HEK293 (cell line): ENCODE results near the gene ZNF536.

Experiments used
- CTCF ChIP-seq: fragments of 450-650 bp; formaldehyde crosslinking; IDR thresholded peaks from 2 replicates; pipeline ENCODE4 v1.5.1; 2016; ENCODE audit warnings: missing biosample characterization, missing genetic modification characterization
- SP2 ChIP-seq: fragments of 450-650 bp; formaldehyde crosslinking; IDR thresholded peaks from 2 replicates; pipeline ENCODE4 v1.5.1; 2016; ENCODE audit warnings: missing biosample characterization, missing genetic modification characterization
- ZBTB1 ChIP-seq: fragments of 450-650 bp; formaldehyde crosslinking; IDR thresholded peaks from 2 replicates; pipeline ENCODE4 v1.5.1; 2016; ENCODE audit warnings: missing biosample characterization, missing genetic modification characterization
- ZBTB21 ChIP-seq: fragments of 450-650 bp; formaldehyde crosslinking; IDR thresholded peaks from 2 replicates; pipeline ENCODE4 v1.5.1; 2017; ENCODE audit warnings: missing biosample characterization, missing genetic modification characterization
- ZFP3 ChIP-seq: fragments of 450-650 bp; formaldehyde crosslinking; IDR thresholded peaks from 2 replicates; pipeline ENCODE4 v1.5.1; 2016; ENCODE audit warnings: low read depth, missing biosample characterization, missing genetic modification characterization
- ZNF23 ChIP-seq: fragments of 450-650 bp; formaldehyde crosslinking; IDR thresholded peaks from 2 replicates; pipeline ENCODE4 v1.5.1; 2016; ENCODE audit warnings: missing biosample characterization, missing genetic modification characterization, borderline replicate concordance
- ZNF274 ChIP-seq, 2 experiments: fragments of 200-500 bp in 1 of 2; fragments of 450-650 bp in 1 of 2; sonication (Bioruptor generic) in 1 of 2; formaldehyde crosslinking in 1 of 2; IDR thresholded peaks; 2 replicates each; pipeline versions ENCODE4 v1.5.1 to v1.6.1; 2014 to 2016; ENCODE audit warnings: borderline replicate concordance in 1 of 2, inconsistent platforms in 1 of 2, low read length in 1 of 2, missing biosample characterization in 1 of 2, missing genetic modification characterization in 1 of 2
- ZNF830 ChIP-seq: fragments of 450-650 bp; IDR thresholded peaks from 2 replicates; pipeline ENCODE4 v1.5.0; 2018; ENCODE audit warnings: missing biosample characterization, missing genetic modification characterization, low read depth, mild to moderate bottlenecking, moderate library complexity
- TF ChIP-seq, protein P1 (sequence below): fragments of 450-650 bp; formaldehyde crosslinking; IDR thresholded peaks from 2 replicates; pipeline ENCODE4 v1.5.1; 2016; ENCODE audit warnings: missing biosample characterization, missing genetic modification characterization

DNA sequence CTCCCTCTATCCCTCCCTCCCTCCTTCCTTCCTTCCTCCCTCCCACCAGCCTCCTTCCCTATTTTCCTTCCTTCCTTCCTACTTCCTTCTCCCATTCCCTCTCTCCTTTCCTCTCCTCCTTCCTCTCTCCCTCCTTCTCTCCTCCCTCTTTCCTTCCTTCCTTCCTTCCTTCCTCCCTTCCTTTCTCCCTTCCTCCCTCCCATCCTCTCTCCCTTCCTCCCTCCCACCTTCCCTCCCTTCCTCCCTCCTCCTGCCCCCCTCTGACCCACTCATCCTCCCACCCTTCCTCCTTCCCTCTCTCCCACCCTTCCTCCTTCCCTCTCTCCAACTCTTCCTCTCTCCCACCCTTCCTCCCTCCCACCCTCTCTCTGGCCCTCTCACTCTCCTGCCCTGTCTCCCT is 132.1 kb downstream of the ZNF536 start:
- TF ChIP-seq, protein P1, sequence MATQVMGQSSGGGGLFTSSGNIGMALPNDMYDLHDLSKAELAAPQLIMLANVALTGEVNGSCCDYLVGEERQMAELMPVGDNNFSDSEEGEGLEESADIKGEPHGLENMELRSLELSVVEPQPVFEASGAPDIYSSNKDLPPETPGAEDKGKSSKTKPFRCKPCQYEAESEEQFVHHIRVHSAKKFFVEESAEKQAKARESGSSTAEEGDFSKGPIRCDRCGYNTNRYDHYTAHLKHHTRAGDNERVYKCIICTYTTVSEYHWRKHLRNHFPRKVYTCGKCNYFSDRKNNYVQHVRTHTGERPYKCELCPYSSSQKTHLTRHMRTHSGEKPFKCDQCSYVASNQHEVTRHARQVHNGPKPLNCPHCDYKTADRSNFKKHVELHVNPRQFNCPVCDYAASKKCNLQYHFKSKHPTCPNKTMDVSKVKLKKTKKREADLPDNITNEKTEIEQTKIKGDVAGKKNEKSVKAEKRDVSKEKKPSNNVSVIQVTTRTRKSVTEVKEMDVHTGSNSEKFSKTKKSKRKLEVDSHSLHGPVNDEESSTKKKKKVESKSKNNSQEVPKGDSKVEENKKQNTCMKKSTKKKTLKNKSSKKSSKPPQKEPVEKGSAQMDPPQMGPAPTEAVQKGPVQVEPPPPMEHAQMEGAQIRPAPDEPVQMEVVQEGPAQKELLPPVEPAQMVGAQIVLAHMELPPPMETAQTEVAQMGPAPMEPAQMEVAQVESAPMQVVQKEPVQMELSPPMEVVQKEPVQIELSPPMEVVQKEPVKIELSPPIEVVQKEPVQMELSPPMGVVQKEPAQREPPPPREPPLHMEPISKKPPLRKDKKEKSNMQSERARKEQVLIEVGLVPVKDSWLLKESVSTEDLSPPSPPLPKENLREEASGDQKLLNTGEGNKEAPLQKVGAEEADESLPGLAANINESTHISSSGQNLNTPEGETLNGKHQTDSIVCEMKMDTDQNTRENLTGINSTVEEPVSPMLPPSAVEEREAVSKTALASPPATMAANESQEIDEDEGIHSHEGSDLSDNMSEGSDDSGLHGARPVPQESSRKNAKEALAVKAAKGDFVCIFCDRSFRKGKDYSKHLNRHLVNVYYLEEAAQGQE, result no peak
- no peak for TF ChIP-seq ZNF274 (IDR thresholded peaks at IDR 0.05; ENCODE audit: low read length)
- no peak for TF ChIP-seq ZNF274 (tag by site-specific recombination; IDR thresholded peaks at IDR 0.05; ENCODE audit: borderline replicate concordance)
- TF ChIP-seq ZFP3 (tag by site-specific recombination), result no peak
- TF ChIP-seq CTCF (tag by site-specific recombination), result no peak
- no peak for TF ChIP-seq SP2
- TF ChIP-seq ZNF23, result no peak
- TF ChIP-seq ZNF830 (tag by site-specific recombination), result no peak
- TF ChIP-seq ZBTB21 (tag by site-specific recombination), result no peak
- no peak for TF ChIP-seq ZBTB1
